VCaP (cell line): Measurements from ENCODE around the gene GZMM.

Source experiments
- H3K27ac ChIP-seq: fragments of 450-650 bp; 2 replicates; pipeline ENCODE4 v1.5.1; 2017
- TF ChIP-seq, protein P1 (sequence below): fragments of 450-650 bp; conservative IDR thresholded peaks from 2 replicates; pipeline ENCODE4 v1.5.1; 2017; ENCODE audit warnings: mild to moderate bottlenecking, moderate library complexity

The GZMM gene

DNA sequence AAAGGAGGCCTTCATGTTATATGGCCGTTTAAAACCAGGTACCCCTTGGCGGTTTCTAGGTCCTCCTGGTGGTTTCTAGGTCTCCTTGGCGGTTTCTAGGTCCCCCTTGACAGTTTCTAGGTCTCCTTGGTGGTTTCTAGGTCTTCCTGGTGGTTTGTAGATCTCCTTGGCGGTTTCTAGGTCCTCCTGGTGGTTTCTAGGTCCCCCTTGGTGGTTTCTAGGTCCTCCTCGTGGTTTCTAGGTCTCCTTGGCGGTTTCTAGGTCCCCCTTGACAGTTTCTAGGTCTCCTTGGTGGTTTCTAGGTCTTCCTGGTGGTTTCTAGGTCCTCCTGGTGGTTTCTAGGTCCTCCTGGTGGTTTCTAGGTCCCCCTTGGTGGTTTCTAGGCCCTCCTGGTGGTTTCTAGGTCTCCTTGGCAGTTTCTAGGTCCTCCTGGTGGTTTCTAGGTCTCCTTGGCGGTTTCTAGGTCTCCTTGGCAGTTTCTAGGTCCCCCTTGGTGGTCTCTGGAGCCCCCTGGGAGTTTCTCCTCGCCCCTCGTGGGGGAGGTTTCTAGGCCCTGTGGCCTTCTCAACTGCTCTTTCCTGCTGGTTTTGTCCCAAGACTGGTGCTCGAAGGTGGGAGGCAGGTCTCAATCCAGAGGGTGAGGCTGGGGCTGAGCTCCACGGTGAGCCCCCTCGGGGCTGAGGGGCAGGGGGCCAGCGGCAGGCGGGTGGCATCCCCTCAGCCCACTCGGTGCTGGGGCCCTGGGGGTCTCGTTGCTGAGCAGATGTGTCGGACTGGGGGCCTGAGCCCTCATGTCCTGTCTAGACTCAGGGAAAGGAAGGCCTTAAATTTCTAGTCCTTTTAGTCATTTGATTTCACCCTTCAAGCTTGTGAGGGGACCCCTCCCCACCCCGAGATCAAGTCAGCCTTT is 53.8 kb downstream of the GZMM start:
- TF ChIP-seq, protein P1, sequence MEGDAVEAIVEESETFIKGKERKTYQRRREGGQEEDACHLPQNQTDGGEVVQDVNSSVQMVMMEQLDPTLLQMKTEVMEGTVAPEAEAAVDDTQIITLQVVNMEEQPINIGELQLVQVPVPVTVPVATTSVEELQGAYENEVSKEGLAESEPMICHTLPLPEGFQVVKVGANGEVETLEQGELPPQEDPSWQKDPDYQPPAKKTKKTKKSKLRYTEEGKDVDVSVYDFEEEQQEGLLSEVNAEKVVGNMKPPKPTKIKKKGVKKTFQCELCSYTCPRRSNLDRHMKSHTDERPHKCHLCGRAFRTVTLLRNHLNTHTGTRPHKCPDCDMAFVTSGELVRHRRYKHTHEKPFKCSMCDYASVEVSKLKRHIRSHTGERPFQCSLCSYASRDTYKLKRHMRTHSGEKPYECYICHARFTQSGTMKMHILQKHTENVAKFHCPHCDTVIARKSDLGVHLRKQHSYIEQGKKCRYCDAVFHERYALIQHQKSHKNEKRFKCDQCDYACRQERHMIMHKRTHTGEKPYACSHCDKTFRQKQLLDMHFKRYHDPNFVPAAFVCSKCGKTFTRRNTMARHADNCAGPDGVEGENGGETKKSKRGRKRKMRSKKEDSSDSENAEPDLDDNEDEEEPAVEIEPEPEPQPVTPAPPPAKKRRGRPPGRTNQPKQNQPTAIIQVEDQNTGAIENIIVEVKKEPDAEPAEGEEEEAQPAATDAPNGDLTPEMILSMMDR = no peak
- H3K27ac ChIP-seq = no peak overlapping the region
